Measurements from ENCODE around the gene OR5W2.
"Not testable (repeated sequence)": the region's sequence is repeated elsewhere in the genome, so short reads cannot be mapped to it uniquely, and the experiment has no call there.

OR5W2 gene

GRCh38 chr11:55872731-55873130 is 41.7 kb downstream of the OR5W2 start:
- not testable (repeated sequence) for H3K27me3 ChIP-seq (ENCODE audit: control insufficient read depth, insufficient read depth, low read length); H3K9ac ChIP-seq (ENCODE audit: low read depth, low read length); H3K4me1 ChIP-seq (ENCODE audit: control insufficient read depth, insufficient read depth, low read length); H3K36me3 ChIP-seq (ENCODE audit: control insufficient read depth, insufficient read depth, low read length); H3K4me3 ChIP-seq (ENCODE audit: low read depth, low read length); H3K9me3 ChIP-seq (ENCODE audit: control insufficient read depth, insufficient read depth, low read length)

GRCh38 chr11:55867354-55867753 is 47.0 kb downstream of the OR5W2 start:
- H3K4me1 ChIP-seq (ENCODE audit: control insufficient read depth, insufficient read depth, low read length); H3K36me3 ChIP-seq (ENCODE audit: control insufficient read depth, insufficient read depth, low read length); H3K27me3 ChIP-seq (ENCODE audit: control insufficient read depth, insufficient read depth, low read length); H3K9ac ChIP-seq (ENCODE audit: low read depth, low read length); H3K9me3 ChIP-seq (ENCODE audit: control insufficient read depth, insufficient read depth, low read length); H3K4me3 ChIP-seq (ENCODE audit: low read depth, low read length): not testable (repeated sequence)

Measured in iPS-15b (cell line).